ENCODE results near the gene PORCN. TPM values are rescaled to one million over a fixed set of nuclear protein-coding genes. Genes with fewer than 3 reads are reported as not detected.

The PORCN gene
- total and polyA plus RNA-seq, 9 of the 15 experiments (the other 6 are each of a cell fraction or from before 2014, with no cell fraction given) = 0.34 to 5.1 (median 2.8) TPM

- Histone ChIP-seq H3K79me2 (ENCODE audit: control insufficient read depth, insufficient read depth, low read length) (peaks cover 32% of the 10 kb centered on the region), H3K36me3 (ENCODE audit: control insufficient read depth, insufficient read depth, low read length) (peaks cover 36% of the 10 kb centered on the region; the same call in 2 of the 3 replicates), H3K27ac (ENCODE audit: extremely low read depth, low read depth, low read length) (peak overlapping the region; percentile 65), H3K4me2 (ENCODE audit: insufficient read depth, low read length) (peak overlapping the region; percentile 97), H3K9ac (ENCODE audit: insufficient read depth in 1 of 2, low read depth in 2 of 2, low read length in 2 of 2) (peak overlapping the region; percentile 89 to 99), H3K9me1 (ENCODE audit: control insufficient read depth, insufficient read depth, low read length) (peaks cover 3% of the 10 kb centered on the region), H3K9me3 (replicated peaks; ENCODE audit: control insufficient read depth, insufficient read depth, low read depth, low read length) (no peaks in the 10 kb centered on the region), H3K27me3 (ENCODE audit: control insufficient read depth in 2 of 2, insufficient read depth in 2 of 2, low read length in 2 of 2) (no peaks in the 10 kb centered on the region), H3K4me3 (peak overlapping the region; percentile 60), H4K20me1 (replicated peaks; ENCODE audit: control insufficient read depth, insufficient read depth, low read length) (no peaks in the 10 kb centered on the region; the same call in 1 of the 2 replicates), H3K4me1 (replicated peaks in 1 of 2; ENCODE audit: control insufficient read depth in 2 of 2, insufficient read depth in 2 of 2, low read length in 2 of 2) (peaks cover 9 to 12% of the 10 kb centered on the region in 2 experiments; a peak in 3 of 5 replicates), H2AFZ (ENCODE audit: low read depth, low read length) (peak overlapping the region; percentile 74; the same call in 1 of the 2 replicates)
- ChIA-PET CTCF (ENCODE audit: low intra/inter-chr PET ratio) (no interaction called here), POLR2A (interaction anchor here (0.6 to 1.9 kb wide), 5 partner anchors 9 to 51 kb away, joined by 3 to 12 read pairs (median 3); partner anchors contain the start of gene TBC1D25)
- intact Hi-C loops (cut with micrococcal nuclease) = loop anchor here (10.0 kb wide), 1 partner anchor 53 kb away; the partner anchor contains the start of gene RBM3
- FAIRE-seq (no peak), DNase-seq (ENCODE audit: extremely low read depth in 1 of 4, low spot score in 3 of 4) (peak in 2 of 4 experiments; percentile 31 to 40), ATAC-seq (no peak)
- WGBS (ENCODE audit: insufficient coverage, low coverage, missing lambda C conversion rate) = 0% methylated on average over 9 of the region's 10 CpGs
- TSS peak; percentile 76 for BruUV-seq (replicated peaks)
- TF ChIP-seq NR2C2 (CRISPR knock-in tag; IDR thresholded peaks at IDR 0.05) (no peak), NR2C2 (tag; IDR thresholded peaks at IDR 0.05) (no peak), RBBP5 (IDR thresholded peaks at IDR 0.05; ENCODE audit: borderline replicate concordance, insufficient read depth, low read length, poor library complexity, severe bottlenecking) (peak; percentile 19)
- in situ Hi-C loops (cut with MboI) = no loop called here
These were observed 13.5 kb downstream of the PORCN start for GRCh38 chrX:48522291-48522690.

GRCh38 chrX:48523682-48524081 lies 14.9 kb downstream of the PORCN start:
- H3K4me3 ChIP-seq = peak overlapping the region; percentile 60; the same call in 1 of the 2 replicates
- peaks cover 32% of the 10 kb centered on the region for H3K79me2 ChIP-seq (ENCODE audit: control insufficient read depth, insufficient read depth, low read length)
- TF ChIP-seq RBFOX2 (IDR thresholded peaks at IDR 0.05; ENCODE audit: low read depth, low read length) = peak; percentile 52
- no peak for TF ChIP-seq ZNF436 (CRISPR knock-in tag; IDR thresholded peaks at IDR 0.05)
- intact Hi-C loops (cut with micrococcal nuclease) (loop anchor here (10.0 kb wide), 1 partner anchor 51 kb away; the partner anchor contains the start of gene RBM3), in situ Hi-C loops (cut with MboI) (no loop called here)
- no peak for DNase-seq (ENCODE audit: extremely low read depth in 1 of 4, low spot score in 3 of 4)
- POLR2A ChIA-PET = no interaction called here
- no peak for ATAC-seq
- H3K4me1 ChIP-seq (replicated peaks in 1 of 2; ENCODE audit: control insufficient read depth in 2 of 2, insufficient read depth in 2 of 2, low read length in 2 of 2) = peaks cover 9 to 12% of the 10 kb centered on the region in 2 experiments; a peak in 3 of 5 replicates
- TSS peak; percentile 31 for BruUV-seq (replicated peaks)
- WGBS (ENCODE audit: insufficient coverage, low coverage, missing lambda C conversion rate) = 76% methylated on average over 10 of the region's 12 CpGs
- H3K27ac ChIP-seq (ENCODE audit: extremely low read depth, low read depth, low read length) = no peak overlapping the region; the same call in 2 of the 3 replicates
- no peaks in the 10 kb centered on the region; the same call in 1 of the 2 replicates for H4K20me1 ChIP-seq (replicated peaks; ENCODE audit: control insufficient read depth, insufficient read depth, low read length)
- peak overlapping the region in 1 of 2 experiments; percentile 85; a peak in 3 of 4 replicates for H3K9ac ChIP-seq (ENCODE audit: insufficient read depth in 1 of 2, low read depth in 2 of 2, low read length in 2 of 2)
- peaks cover 3% of the 10 kb centered on the region for H3K9me1 ChIP-seq (ENCODE audit: control insufficient read depth, insufficient read depth, low read length)
- H3K36me3 ChIP-seq (ENCODE audit: control insufficient read depth, insufficient read depth, low read length) = peaks cover 50% of the 10 kb centered on the region; the same call in 2 of the 3 replicates
- H3K4me2 ChIP-seq (ENCODE audit: insufficient read depth, low read length) = peak overlapping the region; percentile 66
- no peaks in the 10 kb centered on the region for H3K27me3 ChIP-seq (ENCODE audit: control insufficient read depth in 2 of 2, insufficient read depth in 2 of 2, low read length in 2 of 2)
- FAIRE-seq = no peak
- no peak overlapping the region for H2AFZ ChIP-seq (ENCODE audit: low read depth, low read length)
- no peaks in the 10 kb centered on the region for H3K9me3 ChIP-seq (replicated peaks; ENCODE audit: control insufficient read depth, insufficient read depth, low read depth, low read length)
- CTCF ChIA-PET (ENCODE audit: low intra/inter-chr PET ratio) = interaction anchor here (0.6 kb wide), 1 partner anchor 58 kb away, joined by 4 read pairs; no protein-coding TSS in a partner anchor
